ENCODE data around the gene SLC22A25.
"Not testable (repeated sequence)": the region's sequence is repeated elsewhere in the genome, so short reads cannot be mapped to it uniquely, and the experiment has no call there.

Gene SLC22A25

GRCh38 chr11:63235471-63236461, 7.6 kb downstream of the SLC22A25 start:
- not testable (repeated sequence) for DNase-seq (ENCODE audit: low spot score)

DNA sequence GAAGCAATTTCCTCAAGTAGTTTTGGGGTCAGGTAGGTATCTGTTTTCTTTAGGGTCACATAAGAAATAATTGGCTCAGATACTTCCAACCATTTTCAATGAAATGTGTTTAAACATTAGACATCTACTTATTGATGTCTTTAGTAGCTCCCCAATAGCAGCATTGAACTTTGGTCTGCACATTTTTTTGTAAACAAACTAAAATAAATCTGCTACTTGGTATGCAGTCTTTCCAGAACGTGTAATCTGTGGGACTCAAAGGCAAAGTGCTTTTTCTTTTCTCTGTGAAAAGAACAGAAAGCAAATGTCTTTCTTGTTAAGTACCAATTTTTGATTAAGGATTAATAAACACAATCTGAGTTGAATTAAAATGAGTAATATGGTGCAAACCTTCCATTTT, 13.6 kb downstream of the SLC22A25 start:
- DNase-seq (ENCODE audit: low spot score): no peak

- DNase-seq (ENCODE audit: low spot score): no peak
Measured at GRCh38 chr11:63227521-63228107, 15.8 kb downstream of the SLC22A25 start.

DNA sequence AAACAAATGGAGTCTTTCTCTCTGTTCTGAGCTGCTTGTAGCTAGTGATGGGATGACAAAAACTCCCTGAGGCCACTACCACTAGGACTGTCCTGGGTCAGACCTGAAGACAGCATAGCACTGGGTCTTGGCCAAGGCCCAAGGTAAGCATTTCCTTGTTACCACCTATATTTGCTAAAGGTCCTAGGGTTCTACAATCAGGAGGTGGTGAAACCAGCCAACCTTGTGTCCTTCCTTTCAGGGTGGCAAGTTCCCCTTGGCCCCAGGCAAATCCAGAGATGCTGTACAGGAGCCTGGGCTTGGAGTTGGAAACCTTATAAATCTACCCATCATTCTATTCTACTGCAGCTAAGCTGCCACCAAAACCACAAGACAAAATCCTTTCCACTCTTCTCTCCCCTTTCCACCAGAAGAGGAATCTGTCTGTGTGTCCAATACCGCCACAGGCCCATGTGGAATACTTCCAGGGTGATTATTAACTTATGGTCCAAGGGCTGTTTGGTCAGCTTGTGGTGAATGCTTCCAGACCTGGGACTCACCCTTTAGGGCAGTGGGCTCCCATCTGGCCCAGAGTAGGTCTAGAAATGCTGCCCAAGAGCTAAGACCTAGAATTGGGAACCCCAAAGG, 16.8 kb downstream of the SLC22A25 start:
- no peak for DNase-seq (ENCODE audit: low spot score)

GRCh38 chr11:63214093-63214492, 29.3 kb downstream of the SLC22A25 start:
- no peak for DNase-seq (ENCODE audit: low spot score)

- DNase-seq (ENCODE audit: low spot score): peak; percentile 12
Measured at GRCh38 chr11:63212742-63213141, 30.7 kb downstream of the SLC22A25 start.

DNA sequence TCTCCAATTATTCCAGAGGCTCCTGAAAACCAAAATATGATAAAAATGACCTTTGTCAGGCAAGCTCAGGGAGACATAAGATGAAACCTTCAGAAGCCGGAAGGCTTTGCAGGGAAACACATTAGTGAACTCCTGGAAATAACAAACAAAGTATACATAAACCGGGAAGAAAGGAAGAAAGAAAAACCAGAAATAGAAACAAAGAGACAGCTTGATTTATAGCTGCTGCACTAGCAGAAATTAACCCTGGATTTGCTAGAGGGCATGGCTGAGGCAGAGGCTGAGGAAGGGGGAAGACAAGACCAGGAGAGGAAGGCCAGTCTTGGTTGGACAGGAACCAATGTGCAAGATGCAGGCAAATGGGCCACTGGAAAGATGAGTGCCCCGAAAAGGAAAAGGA, 33.3 kb downstream of the SLC22A25 start:
- no peak for DNase-seq (ENCODE audit: low spot score)

Measured in cerebellar cortex (tissue), 1 donor.